ENCODE results near the gene RPL12.

DNA sequence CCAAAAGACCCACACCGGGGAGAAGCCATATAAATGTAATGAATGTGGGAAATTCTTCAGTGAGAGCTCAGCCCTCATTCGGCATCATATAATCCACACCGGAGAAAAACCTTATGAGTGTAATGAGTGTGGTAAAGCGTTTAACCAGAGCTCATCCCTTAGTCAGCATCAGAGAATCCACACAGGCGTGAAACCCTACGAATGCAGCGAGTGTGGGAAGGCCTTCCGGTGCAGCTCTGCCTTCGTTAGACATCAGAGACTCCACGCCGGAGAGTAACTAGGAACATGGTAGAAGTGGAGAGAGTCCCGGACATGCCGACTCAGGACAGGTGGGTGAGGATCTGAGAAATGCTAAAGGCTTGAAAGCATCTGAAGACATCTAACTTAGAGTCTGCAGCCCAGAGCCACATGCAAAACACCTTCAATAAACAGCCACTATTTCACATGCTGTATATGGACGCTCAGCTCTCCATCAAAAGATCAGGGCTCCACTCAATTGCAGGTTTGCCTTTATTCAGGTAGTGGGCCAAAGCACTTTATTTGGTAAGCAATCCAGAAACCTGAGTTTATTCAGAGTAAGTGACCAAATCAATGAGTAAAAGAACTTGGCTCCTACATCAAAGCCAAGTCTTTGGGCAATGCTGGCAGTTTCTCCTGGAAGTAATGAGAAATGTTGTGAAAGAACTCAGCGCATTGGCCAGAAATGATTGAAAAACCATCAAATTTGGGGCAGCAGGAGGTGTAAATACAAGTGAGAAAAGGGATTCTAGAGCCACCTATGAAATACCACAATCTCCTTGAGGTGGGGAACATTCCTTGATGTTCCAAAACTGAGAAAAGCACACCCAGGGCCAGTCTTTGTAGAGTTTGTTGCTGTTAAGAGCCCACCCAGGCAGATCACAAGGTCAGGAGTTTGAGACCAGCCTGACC lies 6.0 kb downstream of the RPL12 start:
- TF ChIP-seq, protein P1, sequence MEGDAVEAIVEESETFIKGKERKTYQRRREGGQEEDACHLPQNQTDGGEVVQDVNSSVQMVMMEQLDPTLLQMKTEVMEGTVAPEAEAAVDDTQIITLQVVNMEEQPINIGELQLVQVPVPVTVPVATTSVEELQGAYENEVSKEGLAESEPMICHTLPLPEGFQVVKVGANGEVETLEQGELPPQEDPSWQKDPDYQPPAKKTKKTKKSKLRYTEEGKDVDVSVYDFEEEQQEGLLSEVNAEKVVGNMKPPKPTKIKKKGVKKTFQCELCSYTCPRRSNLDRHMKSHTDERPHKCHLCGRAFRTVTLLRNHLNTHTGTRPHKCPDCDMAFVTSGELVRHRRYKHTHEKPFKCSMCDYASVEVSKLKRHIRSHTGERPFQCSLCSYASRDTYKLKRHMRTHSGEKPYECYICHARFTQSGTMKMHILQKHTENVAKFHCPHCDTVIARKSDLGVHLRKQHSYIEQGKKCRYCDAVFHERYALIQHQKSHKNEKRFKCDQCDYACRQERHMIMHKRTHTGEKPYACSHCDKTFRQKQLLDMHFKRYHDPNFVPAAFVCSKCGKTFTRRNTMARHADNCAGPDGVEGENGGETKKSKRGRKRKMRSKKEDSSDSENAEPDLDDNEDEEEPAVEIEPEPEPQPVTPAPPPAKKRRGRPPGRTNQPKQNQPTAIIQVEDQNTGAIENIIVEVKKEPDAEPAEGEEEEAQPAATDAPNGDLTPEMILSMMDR (CRISPR knock-in tag; IDR thresholded peaks at IDR 0.05), result no peak
- peak; percentile 20; the same call in 1 of the 2 replicates for TF ChIP-seq POLR2AphosphoS5 (IDR thresholded peaks at IDR 0.05; ENCODE audit: low read depth, low read length)
- no peak for TF ChIP-seq TARDBP (CRISPR knock-in tag; IDR thresholded peaks at IDR 0.05)
- TF ChIP-seq, protein P2, sequence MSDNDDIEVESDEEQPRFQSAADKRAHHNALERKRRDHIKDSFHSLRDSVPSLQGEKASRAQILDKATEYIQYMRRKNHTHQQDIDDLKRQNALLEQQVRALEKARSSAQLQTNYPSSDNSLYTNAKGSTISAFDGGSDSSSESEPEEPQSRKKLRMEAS (IDR thresholded peaks at IDR 0.05), result no peak
- no peak for TF ChIP-seq NFIB (CRISPR knock-in tag; IDR thresholded peaks at IDR 0.05; ENCODE audit: borderline replicate concordance)
- no peak for TF ChIP-seq ZNF616 (CRISPR knock-in tag; IDR thresholded peaks at IDR 0.05; ENCODE audit: low read depth)
- TF ChIP-seq CEBPB (IDR thresholded peaks at IDR 0.05; ENCODE audit: borderline replicate concordance, low read depth, low read length), result no peak
- TF ChIP-seq SIX1 (CRISPR knock-in tag; IDR thresholded peaks at IDR 0.05; ENCODE audit: borderline replicate concordance), result no peak
- TF ChIP-seq, protein P3, sequence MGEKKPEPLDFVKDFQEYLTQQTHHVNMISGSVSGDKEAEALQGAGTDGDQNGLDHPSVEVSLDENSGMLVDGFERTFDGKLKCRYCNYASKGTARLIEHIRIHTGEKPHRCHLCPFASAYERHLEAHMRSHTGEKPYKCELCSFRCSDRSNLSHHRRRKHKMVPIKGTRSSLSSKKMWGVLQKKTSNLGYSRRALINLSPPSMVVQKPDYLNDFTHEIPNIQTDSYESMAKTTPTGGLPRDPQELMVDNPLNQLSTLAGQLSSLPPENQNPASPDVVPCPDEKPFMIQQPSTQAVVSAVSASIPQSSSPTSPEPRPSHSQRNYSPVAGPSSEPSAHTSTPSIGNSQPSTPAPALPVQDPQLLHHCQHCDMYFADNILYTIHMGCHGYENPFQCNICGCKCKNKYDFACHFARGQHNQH (CRISPR knock-in tag; IDR thresholded peaks at IDR 0.05), result no peak
- TF ChIP-seq ZNF552 (CRISPR knock-in tag; IDR thresholded peaks at IDR 0.05; ENCODE audit: borderline replicate concordance), result no peak

All from HepG2 (cell line).